Sciatic nerve (tissue), 2 donors: ENCODE results near the gene EXOC3L2. TPM values are rescaled to one million over a fixed set of nuclear protein-coding genes. Genes with fewer than 3 reads are reported as not detected.
"Not testable (repeated sequence)": the region's sequence is repeated elsewhere in the genome, so short reads cannot be mapped to it uniquely, and the experiment has no call there.

Experiments used
- ATAC-seq: fragments of 200-7000 bp; cut with Tn5 transposase; one replicate; pipeline ENCODE4 v1.9.1; 2020; ENCODE audit warnings: mild to moderate bottlenecking, moderate library complexity
- DNase-seq: peaks from one replicate; pipeline ENCODE4 v3.0.0-alpha.2; 2020; ENCODE audit warnings: low spot score
- intact Hi-C: fragments of 100-400 bp; cut with DNase I; formaldehyde crosslinking; loops from one replicate; pipeline ENCODE4 v1.14.2; 2022
- total RNA-seq: library from RNA; stranded (reverse); fragmentation: NEBNext Ultra II Directional; extraction: Animal tissue kit (Norgen Biotek cat#: 25700); gene quantifications from one replicate; pipeline ENCODE4 v1.2.1, GENCODE V29; 2021
- donor health status: DM: no; HTN: no; CAD: no.
- donor health status: DM: no; HTN: no; CAD: no.

EXOC3L2 gene
- total RNA-seq, 1 donor from 2014 or later: 4.9 TPM

GRCh38 chr19:45234089-45234869 lies 10.9 kb downstream of the EXOC3L2 start:
- DNase-seq (no peak), ATAC-seq (no peak)
- intact Hi-C loops: no loop called here

DNA sequence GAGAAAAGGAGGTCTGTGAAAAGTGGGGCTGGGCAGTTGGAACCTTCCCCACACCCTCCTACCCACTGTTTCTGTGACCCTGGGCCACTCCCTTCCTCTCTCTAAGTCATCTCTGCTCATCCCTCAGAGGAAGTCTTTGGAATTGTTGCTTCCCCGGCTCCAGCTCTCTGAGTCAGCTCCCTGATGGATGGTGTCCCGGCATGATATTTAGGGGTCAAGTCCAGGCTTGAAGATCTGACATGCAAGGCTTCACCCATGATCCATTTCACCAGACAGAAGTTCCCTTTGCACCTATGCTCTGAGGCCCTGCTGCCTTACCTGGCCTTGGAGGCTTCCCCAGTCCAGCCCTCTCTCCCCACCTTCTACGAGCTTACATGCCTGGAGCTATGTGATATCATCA lies 13.3 kb downstream of the EXOC3L2 start:
- DNase-seq: no peak
- intact Hi-C loops: no loop called here
- no peak for ATAC-seq

DNA sequence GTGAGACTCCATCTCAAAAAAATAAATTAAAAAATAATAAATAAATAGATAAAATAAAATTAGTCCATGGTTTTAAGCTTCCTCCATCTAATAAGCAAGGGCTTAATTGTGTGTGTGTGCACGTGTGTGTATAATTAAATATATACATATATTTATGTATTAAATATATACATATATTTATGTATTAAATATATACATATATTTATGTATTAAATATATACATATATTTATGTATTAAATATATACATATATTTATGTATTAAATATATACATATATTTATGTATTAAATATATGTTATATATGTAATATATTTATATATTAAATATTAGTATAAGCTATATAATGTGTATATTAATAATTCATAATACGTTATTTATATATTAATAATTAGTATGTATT lies 16.2 kb downstream of the EXOC3L2 start:
- intact Hi-C loops, DNase-seq, ATAC-seq: not testable (repeated sequence)

GRCh38 chr19:45224645-45225044 lies 20.6 kb downstream of the EXOC3L2 start:
- intact Hi-C loops: no loop called here
- no peak for DNase-seq
- ATAC-seq: no peak

- intact Hi-C loops: no loop called here
- DNase-seq: no peak
- ATAC-seq: no peak
Measured at GRCh38 chr19:45223879-45224278, 21.3 kb downstream of the EXOC3L2 start.

GRCh38 chr19:45222724-45223123 lies 22.5 kb downstream of the EXOC3L2 start:
- DNase-seq: no peak
- no peak for ATAC-seq
- intact Hi-C loops: no loop called here

- intact Hi-C loops: no loop called here
- no peak for ATAC-seq
- DNase-seq: no peak
Measured at GRCh38 chr19:45218911-45219743, 26.1 kb downstream of the EXOC3L2 start.

GRCh38 chr19:45218426-45218825 lies 26.8 kb downstream of the EXOC3L2 start:
- no peak for DNase-seq
- intact Hi-C loops: no loop called here
- ATAC-seq: no peak

DNA sequence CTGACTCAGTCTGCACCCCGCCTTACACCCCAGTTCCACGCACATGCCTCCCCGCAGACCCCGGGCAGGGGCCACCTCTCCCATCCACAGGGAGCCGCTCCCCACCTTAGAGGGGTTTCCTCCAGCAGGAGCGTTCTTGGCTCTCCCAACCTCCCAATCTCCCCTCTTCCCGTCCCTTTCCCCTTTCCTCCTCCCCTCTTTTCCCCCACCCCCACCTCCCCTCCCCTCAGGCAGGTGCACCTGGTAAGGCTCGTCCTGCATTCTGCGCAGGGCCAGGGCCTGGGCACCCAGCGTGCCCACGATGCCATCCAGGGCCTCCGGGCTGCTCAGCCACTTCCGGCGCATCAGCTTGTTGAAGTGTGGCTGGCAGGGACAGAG lies 27.3 kb downstream of the EXOC3L2 start:
- no peak for DNase-seq
- no peak for ATAC-seq
- intact Hi-C loops: no loop called here

DNA sequence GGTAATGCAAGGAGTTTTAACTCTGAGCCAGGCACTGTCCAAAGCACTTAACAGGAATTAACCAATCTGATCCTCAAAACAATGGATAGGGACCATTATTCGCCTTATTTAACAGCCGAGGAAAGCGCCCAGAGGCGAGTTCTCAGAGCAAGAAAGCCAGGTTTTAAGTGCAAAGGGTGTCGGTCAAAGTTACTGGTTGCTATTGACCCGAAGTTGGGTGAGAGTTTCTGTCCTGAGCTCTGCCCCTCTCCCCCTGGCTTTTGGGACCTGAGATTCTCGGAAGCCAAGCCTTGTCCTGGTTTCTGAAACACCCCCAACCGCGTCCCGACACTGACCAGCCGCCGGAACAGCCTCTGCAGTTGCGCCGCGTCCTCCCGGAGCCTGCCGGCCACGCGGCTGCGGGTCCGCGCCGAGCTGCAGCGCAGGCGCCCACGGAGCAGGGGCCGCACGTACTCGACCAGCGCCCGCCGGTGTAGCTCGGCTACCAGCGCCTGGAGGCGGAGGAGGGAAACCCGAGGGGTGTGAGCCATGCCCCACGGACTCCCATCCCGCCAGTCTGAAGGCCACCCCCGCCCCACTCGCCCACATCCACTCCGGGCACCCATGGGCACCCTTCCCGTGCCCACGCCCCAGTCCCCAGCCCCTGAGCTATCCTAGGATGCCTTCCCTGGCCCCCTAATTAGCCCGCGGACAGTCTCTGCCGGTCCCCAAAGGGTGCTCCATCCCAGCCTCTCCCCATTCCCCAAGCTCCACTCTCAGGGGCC lies 27.8 kb downstream of the EXOC3L2 start:
- peak; percentile 17 for ATAC-seq
- intact Hi-C loops: no loop called here
- DNase-seq: no peak

GRCh38 chr19:45216667-45217066 lies 28.5 kb downstream of the EXOC3L2 start:
- intact Hi-C loops: no loop called here

DNA sequence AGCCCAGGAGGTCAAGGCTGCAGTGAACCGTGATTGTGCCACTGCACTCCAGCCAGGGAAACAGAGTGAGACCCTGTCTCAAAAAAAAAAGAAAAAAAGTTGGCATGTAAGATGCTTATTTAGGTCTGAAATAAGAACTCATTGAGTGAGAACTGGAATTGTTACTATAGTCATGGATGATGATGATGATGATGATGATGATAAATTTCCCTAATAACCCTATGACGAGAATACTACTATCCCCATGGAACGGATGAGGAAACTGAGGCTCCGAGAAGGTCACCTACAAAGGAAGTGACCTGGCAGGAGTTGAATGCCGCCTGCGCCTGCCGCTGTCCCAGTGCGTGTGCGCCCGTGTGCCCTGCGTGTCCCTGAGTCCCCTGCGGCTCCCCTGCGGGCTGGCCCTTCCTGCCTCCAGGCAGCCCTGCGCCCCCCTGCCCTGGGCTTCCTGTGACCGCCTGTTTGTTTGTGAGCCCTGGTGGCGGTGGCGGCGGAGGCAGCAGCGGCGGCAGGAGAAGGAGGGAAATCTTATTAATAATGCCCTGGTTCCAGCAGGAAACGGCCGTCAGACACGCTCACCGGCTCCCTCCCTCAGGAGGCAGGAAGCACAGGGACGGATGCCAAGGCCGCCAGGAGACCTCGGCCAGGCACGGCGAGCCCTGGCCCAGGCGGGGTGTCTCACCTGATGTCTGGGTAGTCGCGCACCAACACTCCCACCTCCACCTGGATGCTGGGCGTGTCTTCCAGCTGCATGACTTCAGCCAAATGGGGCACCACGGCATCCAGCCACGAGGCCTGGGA lies 29.6 kb downstream of the EXOC3L2 start:
- no peak for ATAC-seq
- DNase-seq: no peak
- intact Hi-C loops: no loop called here

More at GRCh38 chr19:45216667-45217066, 28.5 kb downstream of the EXOC3L2 start:
- ATAC-seq (peak; percentile 19), DNase-seq (no peak)

DNA sequence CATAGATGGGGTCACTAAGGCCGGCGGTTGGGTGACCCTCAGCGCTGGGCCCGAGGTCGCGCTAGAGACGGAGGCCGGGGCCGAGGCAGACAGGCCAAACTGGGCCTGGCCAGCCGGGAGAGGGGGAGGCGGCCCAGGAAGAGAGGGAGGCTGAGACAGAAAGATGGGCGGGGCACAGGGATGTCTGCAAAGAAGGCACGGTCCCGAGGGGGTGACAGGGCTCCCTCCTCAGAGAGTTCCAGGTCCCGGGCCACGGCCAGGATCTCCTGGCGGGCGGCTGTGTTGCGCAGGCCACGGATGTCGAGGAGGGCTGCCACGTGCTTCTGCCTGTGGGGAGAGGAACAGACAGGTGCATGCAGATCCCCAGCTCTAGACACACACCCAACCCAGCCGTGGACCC lies 32.2 kb downstream of the EXOC3L2 start:
- intact Hi-C loops: no loop called here
- ATAC-seq: no peak
- DNase-seq: no peak

- ATAC-seq: peak; percentile 82
- peak; percentile 69 for DNase-seq
- intact Hi-C loops: no loop called here
Measured at GRCh38 chr19:45211751-45212381, 33.3 kb downstream of the EXOC3L2 start.

DNA sequence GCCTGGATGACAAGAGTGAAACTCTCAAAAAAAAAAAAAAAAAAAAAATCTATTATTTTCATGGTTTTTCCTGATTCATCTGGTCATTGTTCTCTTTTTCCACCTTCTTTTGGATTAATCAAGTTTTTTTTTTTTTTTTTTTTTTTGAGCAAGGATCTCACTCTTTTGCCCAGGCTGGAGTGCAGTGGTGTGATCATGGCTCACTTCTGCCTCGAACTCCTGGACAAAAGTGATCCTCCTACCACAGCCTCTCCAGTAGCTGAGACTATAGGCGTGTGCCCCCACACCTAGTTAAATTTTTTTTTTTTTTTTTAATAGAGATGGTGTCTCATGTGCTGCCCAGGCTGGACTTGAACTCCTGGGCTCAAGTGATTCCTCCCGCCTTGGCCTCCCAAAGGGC lies 38.9 kb downstream of the EXOC3L2 start:
- ATAC-seq: no peak
- DNase-seq: no peak
- intact Hi-C loops: no loop called here

DNA sequence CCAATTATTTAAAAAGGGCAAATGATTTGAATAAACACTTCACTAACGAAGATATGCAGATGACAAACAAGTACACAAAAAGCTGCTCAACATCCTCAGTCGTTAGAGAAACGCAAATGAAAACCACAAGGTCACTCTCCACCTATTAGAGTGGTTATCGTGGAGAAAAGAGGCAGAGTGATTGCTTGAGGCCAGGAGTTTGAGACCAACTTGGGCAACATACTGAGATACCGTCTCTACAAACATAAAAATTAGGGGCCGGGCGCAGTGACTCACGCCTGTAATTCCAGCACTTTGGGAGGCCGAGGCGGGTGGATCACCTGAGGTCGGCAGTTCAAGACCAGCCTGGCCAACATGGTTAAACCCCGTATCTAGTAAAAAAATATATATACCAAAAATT lies 39.4 kb downstream of the EXOC3L2 start:
- ATAC-seq: no peak

DNA sequence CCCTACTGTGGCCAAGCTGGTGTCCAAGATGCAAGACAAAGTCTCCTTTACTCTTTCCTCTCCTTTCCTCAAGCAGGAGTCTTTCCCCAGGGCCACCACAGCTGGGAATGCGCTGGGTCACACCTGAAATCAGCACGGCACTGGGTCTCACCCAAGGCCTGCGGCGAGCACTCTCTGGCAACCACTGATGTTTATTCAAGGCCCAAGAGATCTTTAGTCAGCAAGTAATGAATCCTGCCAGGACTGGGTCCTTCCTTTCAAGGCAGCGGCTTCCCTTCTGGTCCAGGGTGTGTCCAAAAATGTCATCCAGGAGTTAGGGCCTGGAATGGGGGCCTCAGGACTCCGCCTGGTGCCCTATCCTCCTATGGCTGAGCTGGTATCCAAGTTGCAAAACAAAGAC lies 42.6 kb downstream of the EXOC3L2 start:
- intact Hi-C loops: loop anchor here (5.0 kb wide), 1 partner anchor 45 kb away; the partner anchor contains the start of gene EXOC3L2
- ATAC-seq: no peak
- no peak for DNase-seq

More for the DNA sequence above, 39.4 kb downstream of the EXOC3L2 start:
- DNase-seq: no peak
- intact Hi-C loops: no loop called here

GRCh38 chr19:45200568-45200967 lies 44.6 kb downstream of the EXOC3L2 start:
- ATAC-seq (peak; percentile 80), DNase-seq (no peak)
- intact Hi-C loops: loop anchor here (5.0 kb wide), 1 partner anchor 47 kb away; the partner anchor contains the start of gene EXOC3L2
